Measurements from ENCODE around the gene FRMD4A.

GRCh38 chr10:13842117-13842516, 488.6 kb downstream of the FRMD4A start:
- TF ChIP-seq CTCF (conservative IDR thresholded peaks at IDR 0.05; ENCODE audit: low read depth, low read length): no peak
- TF ChIP-seq CEBPB (IDR thresholded peaks at IDR 0.05; ENCODE audit: low read depth, low read length): no peak
- no peak for TF ChIP-seq ELK1 (IDR thresholded peaks at IDR 0.05; ENCODE audit: borderline replicate concordance, low read depth, low read length)
- TF ChIP-seq SMC3 (IDR thresholded peaks at IDR 0.05; ENCODE audit: low read depth, low read length): no peak
- no peak for TF ChIP-seq POLR2A (IDR thresholded peaks at IDR 0.05; ENCODE audit: low read depth, low read length)
- TF ChIP-seq USF2 (IDR thresholded peaks at IDR 0.05; ENCODE audit: low read depth, low read length): no peak
- no peak for TF ChIP-seq RAD21 (IDR thresholded peaks at IDR 0.05; ENCODE audit: low read length)

All from IMR-90 (cell line).